NOMO-1 (cell line): Measurements from ENCODE around the gene SMC1B.
A peak's percentile ranks its signal among the peaks of the same experiment; 100 is the strongest.
"Not testable (repeated sequence)": the region's sequence is repeated elsewhere in the genome, so short reads cannot be mapped to it uniquely, and the experiment has no call there.

Experiments used
- DNase-seq, 2 experiments: peaks; one replicate each; lab custom pipeline; 2025; ENCODE audit not compliant: unreplicated experiment in 2 of 2; lab: John Stamatoyannopoulos, UW

Gene SMC1B

DNA sequence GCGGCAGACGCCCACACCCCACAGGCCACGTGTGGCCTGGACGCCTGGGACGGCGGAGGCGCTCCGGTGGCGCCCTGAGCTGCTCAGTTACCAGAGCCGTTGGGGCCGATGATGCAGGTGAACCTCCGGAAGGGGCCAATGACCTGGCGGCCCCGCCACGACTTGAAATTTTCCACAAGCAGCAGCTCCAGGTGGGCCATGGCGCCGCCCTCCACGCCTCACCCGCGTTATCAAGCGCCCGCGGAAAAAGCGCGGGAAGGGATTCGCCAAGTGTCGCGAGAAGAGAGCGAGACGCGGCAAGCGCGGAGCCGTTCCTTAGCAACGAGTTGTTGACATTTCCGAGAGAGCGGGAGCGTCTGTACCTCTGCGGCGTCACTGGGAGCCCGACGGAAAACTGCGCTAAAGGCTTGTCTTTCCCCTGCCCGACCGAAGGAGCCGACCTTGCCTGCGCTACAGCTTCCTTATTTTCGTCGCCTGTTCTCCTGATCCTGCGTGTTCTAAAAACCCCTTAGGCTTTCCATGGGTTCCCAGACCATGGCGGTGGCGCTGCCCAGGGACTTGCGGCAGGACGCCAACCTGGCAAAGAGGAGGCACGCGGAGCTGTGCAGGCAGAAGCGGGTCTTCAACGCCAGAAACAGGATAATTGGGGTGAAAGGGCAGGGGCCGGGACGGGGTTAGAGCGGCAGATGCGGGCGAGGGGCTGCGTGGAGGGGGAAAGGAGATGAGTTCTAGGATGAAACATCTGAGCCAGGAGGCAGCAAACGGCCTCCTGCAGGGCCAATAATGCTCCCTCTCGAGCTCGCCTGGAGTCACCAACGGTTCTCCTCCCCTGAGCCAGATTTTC is at the start of gene SMC1B, which contains the start of gene RIBC2:
Gene SMC1B (minus strand): TSS at position 232 of the 844 bp plus-strand sequence. CDS start 32 bp downstream, at position 200.
Gene RIBC2 (plus strand): TSS at position 326 of the 844 bp plus-strand sequence. CDS start 194 bp downstream, at position 520.
- DNase-seq: peak; percentile 94 to 95

DNA sequence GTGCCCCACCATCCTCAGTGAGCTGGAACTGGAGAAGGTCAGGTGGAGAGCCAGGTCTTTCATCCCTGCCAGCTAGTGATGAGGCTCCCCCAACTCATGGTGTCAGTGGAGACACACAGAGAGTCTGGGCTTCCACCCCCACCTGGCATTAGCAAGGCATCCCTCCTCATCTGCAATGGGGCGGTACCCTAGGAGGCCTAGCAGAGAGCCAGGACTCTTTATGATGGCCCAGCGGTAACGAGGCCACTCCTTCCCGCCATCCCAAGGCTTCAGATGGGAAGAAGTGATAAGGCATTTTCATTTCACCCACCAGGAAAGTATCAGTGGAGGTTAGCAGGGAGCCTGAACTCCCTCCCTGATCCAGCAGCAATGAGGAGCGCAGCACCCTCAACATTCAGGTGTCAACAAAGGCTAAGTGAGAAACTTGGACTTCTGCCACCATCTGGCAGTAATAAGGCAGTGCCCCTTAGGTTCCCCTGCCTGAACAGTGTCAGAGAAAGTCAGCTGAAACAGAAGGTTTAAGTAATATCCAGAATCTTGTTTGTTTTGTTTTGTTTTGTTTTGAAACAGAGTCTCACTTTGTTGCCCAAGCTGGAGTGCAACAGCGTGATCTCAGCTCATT is 48.7 kb upstream of the SMC1B start:
- DNase-seq: no peak

DNA sequence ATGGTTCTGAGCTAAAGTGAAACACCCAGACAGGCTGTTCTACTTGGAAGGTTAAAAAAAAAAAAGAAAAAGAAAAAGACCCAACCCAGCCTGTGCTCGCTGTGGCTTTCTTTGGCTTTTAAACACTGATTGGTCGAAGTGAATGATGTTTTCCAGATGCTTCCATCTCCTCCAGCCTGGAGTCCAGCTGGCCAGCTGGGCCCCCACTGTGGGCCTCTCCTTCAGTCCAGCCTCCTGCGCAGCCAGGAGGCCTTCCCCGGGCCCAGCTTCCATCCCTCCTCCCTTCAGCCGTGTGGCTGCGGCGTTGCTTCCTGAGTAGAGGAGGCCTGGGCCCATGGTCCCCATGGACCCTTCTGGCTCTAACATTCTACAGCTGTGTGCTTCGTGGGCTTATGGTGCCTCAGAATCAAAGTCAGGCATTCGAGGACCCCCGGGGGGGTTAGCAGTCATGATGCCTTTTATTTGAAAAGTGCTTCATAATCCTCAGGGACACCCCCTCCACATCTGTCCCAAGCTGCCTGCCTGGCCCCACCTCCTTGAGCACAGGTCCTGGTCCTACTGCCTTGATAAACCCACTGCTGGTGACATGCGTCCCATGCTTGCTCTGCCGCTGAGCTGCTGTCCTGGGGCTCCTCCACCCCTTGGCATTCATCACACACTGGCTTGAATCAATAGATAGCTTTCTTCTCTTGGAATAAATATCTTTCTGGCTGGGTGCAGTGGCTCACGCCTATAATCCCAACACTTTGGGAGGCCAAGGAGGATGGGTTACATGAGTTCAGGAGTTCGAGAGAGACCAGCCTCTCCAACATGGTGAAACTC is 47.1 kb upstream of the SMC1B start:
- no peak for DNase-seq

- DNase-seq: no peak
Measured at GRCh38 chr22:45459235-45459634, 45.8 kb upstream of the SMC1B start.

DNA sequence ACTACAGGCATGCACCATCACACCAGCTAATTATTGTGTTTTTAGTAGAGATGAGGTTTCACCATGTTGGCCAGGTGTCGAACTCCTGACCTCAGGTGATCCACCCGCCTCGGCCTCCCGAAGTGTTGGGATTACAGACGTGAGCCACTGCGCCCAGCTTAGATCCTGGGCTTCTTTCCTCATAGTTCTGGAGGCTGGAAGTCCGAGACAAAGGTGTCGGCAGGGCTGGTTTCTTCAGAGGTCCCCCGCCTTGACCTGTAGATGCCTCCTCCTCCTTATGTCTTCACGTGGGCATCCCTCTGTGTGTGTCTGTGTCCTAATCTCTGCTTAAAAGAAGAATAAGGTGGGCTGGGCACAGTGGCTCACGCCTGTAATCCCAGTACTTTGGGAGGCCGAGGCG is 45.1 kb upstream of the SMC1B start:
- no peak for DNase-seq

GRCh38 chr22:45456811-45457210 is 43.4 kb upstream of the SMC1B start:
- no peak for DNase-seq

GRCh38 chr22:45455621-45456020 is 42.2 kb upstream of the SMC1B start:
- DNase-seq: no peak

DNA sequence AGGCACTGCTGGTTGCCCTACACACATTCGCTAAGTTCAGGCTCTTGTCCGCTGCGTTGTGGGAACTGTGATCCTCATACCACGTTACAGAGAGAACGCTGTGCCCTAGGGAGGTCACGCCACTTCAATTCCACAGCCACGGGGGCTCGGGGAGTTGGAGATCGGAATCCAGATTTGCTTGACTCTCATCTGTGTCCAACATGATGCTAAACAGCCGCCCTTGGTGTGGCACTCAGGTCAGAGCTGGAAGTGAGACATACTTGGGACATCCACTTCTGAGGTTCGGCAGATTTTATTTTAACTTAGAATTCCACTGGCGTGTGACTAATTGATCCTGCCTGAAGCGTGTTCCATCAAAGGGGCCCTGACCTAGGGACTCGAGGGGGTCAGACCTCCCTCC is 41.8 kb upstream of the SMC1B start:
- DNase-seq: no peak

DNA sequence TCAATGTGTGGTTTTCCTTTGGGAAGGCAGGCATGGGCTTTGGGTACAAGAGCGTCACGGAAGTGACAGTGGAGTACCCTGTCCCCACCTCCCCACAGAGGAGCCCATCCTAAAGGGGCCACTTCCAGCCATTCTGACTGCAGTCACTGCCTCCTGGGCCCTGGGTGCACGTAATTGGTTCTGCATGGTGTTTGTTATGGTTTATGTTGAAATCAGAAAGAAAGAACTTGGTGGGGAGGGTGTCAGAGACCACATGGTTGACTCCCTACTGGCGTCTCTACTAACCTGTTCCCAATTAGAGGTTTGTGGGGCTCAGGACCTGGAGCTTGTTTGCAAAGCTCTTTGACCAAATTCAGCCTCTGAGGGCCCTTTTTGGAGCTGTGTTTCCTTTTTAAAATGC is 40.9 kb upstream of the SMC1B start:
- no peak for DNase-seq

- no peak for DNase-seq
Measured at GRCh38 chr22:45453764-45454163, 40.4 kb upstream of the SMC1B start.

DNA sequence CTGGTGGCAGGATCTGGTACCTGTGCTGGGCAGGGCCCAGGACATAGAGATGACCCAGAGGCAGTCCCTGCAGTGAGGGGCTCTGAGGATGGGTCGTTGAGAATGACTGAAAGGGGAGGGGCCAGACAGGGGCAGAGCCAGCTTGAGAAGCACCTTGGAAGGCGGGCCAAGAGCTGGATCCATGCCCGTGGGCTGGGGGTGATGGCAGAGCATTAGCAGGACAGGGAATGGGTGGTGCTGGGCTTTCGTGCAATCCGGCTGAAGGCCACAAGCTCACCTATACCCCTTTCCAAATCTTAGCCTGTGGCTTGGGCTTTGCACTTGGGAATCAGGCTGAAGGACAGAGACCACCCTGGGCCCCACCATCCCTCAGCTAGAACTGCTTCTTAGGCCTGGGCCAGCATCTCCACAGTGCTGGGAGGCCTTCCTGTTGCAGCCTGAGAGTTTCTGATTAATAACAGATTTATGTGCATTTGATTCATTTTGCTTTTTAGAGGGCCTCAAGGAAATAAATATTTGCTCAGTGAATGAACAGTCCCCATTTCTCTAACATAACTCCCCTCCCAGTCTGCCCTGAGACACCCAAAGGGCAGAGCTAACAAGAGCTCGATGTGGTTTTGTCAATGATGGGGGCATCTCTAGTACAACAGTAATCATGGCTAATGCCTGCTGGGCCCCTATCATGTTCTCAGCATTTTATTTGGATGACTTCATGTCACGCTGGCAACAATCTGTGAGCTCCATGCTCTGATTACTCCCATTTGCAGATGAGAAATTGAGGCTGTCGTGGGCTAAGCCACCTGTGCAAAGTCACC is 39.4 kb upstream of the SMC1B start:
- DNase-seq: no peak

DNA sequence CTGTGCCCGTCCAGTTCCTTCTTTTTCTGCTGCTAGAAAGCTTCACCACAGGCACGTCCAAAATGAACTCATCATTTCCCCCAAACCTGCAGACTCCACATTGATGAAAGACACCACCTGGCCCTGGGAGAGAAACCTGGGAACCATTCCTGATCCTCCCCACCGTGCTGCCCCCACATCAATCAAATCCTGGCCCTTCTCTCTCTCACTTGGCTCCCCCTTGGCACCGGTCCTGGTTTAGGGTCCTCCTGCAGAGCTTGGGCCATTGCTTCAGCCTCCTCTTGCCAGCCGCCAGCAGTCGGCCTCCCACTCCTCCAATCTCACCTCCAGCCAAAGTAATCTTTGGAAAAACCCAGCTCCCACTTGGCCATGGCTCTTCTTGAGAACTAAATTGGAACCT is 38.6 kb upstream of the SMC1B start:
- no peak for DNase-seq

- no peak for DNase-seq
Measured at GRCh38 chr22:45450921-45451651, 37.7 kb upstream of the SMC1B start.

- DNase-seq: no peak
Measured at GRCh38 chr22:45450101-45450785, 36.8 kb upstream of the SMC1B start.

- DNase-seq: not testable (repeated sequence)
Measured at GRCh38 chr22:45449442-45449841, 36.0 kb upstream of the SMC1B start.

GRCh38 chr22:45448431-45448830 is 35.0 kb upstream of the SMC1B start:
- DNase-seq: no peak

GRCh38 chr22:45447596-45447995 is 34.2 kb upstream of the SMC1B start:
- not testable (repeated sequence) for DNase-seq

DNA sequence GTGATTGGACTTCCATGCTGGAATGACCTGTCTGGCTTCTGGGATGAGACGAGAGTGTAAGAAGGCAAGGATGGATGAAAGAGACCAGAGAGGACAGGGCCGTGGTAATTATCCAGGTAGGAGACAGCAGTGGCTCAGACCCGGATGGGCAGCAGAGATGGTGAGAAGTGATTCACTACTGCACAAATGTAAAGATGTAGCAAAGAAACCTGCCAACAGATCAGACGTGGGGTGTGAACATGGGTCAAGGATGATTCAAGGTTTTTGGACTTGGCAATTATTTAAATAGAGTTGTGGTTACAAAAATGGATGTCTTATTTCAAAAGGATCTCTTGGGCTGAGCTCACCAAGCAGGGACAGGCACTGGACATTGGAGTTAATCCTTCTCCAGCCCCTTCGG is 32.8 kb upstream of the SMC1B start:
- no peak for DNase-seq

- no peak for DNase-seq
Measured at GRCh38 chr22:45445031-45445710, 31.8 kb upstream of the SMC1B start.
